ENCODE data around the gene AKT2. TPM values are rescaled to one million over a fixed set of nuclear protein-coding genes. Genes with fewer than 3 reads are reported as not detected.

Gene AKT2
- total and polyA plus RNA-seq, 7 donors = 28.0 to 107 (median 74.4) TPM

DNA sequence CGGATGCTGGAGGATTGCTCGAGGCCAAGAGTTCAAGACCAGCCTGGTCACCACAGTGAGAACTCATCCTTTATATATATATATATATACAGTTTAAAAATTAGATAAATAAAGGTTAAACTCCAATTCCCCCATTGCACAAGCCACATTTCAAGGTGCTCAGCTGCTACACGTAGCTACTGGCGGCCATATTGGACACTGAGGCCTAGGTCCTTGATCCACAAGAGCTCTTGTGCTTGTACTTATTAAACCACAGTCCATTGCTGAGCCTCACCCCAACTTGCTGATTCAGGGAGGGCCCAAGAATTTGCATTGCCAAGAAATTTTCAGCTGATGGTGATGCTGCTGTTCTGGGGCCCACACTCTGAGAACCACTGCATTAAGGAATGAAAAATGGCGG lies 76.5 kb downstream of the AKT2 start:
- intact Hi-C loops (cut with DNase I) = no loop called here
- TF ChIP-seq POLR2AphosphoS5 (IDR thresholded peaks at IDR 0.05) = no peak
- no peak for TF ChIP-seq EP300 (IDR thresholded peaks at IDR 0.05)
- TF ChIP-seq POLR2A (IDR thresholded peaks at IDR 0.05) = no peak
- TF ChIP-seq, protein P1, sequence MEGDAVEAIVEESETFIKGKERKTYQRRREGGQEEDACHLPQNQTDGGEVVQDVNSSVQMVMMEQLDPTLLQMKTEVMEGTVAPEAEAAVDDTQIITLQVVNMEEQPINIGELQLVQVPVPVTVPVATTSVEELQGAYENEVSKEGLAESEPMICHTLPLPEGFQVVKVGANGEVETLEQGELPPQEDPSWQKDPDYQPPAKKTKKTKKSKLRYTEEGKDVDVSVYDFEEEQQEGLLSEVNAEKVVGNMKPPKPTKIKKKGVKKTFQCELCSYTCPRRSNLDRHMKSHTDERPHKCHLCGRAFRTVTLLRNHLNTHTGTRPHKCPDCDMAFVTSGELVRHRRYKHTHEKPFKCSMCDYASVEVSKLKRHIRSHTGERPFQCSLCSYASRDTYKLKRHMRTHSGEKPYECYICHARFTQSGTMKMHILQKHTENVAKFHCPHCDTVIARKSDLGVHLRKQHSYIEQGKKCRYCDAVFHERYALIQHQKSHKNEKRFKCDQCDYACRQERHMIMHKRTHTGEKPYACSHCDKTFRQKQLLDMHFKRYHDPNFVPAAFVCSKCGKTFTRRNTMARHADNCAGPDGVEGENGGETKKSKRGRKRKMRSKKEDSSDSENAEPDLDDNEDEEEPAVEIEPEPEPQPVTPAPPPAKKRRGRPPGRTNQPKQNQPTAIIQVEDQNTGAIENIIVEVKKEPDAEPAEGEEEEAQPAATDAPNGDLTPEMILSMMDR (IDR thresholded peaks at IDR 0.05) = no peak
- H3K36me3 ChIP-seq = peaks cover 19 to 73% (median 25%) of the 10 kb centered on the region in 4 donors
- H3K27ac ChIP-seq = no peak overlapping the region
- H3K27me3 ChIP-seq = no peaks in the 10 kb centered on the region
- H3K4me1 ChIP-seq = no peaks in the 10 kb centered on the region
- DNase-seq = no peak
- H3K4me3 ChIP-seq = no peak overlapping the region
- H3K9me3 ChIP-seq = no peaks in the 10 kb centered on the region
- 97% methylated on average over 5 of the region's 5 CpGs for WGBS, 2 donors

DNA sequence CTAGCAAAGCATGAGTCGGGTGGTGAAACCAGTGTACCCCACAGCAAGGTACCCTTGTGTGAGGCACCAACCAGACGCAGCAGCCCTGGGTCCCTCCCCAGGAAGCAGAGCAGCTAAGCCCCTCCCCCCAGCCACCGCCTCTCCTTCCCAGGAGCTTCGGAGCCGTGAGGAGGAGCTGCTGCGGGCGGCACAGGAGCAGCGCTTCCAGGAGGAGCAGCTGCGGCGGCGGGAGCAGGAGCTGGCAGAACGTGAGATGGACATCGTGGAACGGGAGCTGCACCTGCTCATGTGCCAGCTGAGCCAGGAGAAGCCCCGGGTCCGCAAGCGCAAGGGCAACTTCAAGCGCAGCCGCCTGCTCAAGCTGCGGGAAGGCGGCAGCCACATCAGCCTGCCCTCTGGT lies 79.4 kb downstream of the AKT2 start:
- intact Hi-C loops (cut with DNase I) = no loop called here
- Histone ChIP-seq H3K27me3 (no peaks in the 10 kb centered on the region), H3K4me3 (no peak overlapping the region), H3K27ac (no peak overlapping the region), H3K9me3 (no peaks in the 10 kb centered on the region), H3K4me1 (no peaks in the 10 kb centered on the region), H3K36me3 (peaks cover 19 to 80% (median 28%) of the 10 kb centered on the region in 4 donors)
- DNase-seq = no peak
- TF ChIP-seq POLR2A (IDR thresholded peaks at IDR 0.05) = no peak
- no peak for TF ChIP-seq EP300 (IDR thresholded peaks at IDR 0.05)
- TF ChIP-seq, protein P1 (IDR thresholded peaks at IDR 0.05) = no peak
- 97 to 98% methylated on average over 21 of the region's 21 CpGs for WGBS, 2 donors

DNA sequence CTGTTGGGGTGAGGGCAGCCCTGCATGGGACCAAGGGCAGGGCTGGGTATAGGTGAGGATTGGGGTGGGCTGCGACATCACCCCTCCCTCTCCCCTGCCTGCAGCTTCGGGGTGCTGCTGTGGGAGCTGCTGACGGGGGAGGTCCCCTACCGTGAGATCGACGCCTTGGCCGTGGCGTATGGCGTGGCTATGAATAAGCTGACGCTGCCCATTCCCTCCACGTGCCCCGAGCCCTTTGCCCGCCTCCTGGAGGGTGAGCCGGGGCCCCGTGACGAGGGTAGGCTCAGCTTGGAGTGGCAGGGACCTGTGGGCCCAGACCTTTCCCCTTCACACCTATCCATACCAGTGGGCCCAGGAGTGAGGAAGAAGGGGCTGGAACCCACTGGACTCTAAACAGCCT lies 80.8 kb downstream of the AKT2 start:
- no peak for TF ChIP-seq POLR2AphosphoS5 (IDR thresholded peaks at IDR 0.05)
- no peak for TF ChIP-seq POLR2A (IDR thresholded peaks at IDR 0.05)
- no peak for TF ChIP-seq EP300 (IDR thresholded peaks at IDR 0.05)
- TF ChIP-seq, protein P1 (IDR thresholded peaks at IDR 0.05) = no peak
- Histone ChIP-seq H3K27ac (no peak overlapping the region), H3K36me3 (peaks cover 10 to 70% (median 25%) of the 10 kb centered on the region in 4 donors), H3K9me3 (no peaks in the 10 kb centered on the region), H3K4me3 (no peak overlapping the region), H3K27me3 (no peaks in the 10 kb centered on the region), H3K4me1 (no peaks in the 10 kb centered on the region)
- intact Hi-C loops (cut with DNase I) = no loop called here
- WGBS, 2 donors = 96 to 98% methylated on average over 16 of the region's 16 CpGs
- no peak for DNase-seq

DNA sequence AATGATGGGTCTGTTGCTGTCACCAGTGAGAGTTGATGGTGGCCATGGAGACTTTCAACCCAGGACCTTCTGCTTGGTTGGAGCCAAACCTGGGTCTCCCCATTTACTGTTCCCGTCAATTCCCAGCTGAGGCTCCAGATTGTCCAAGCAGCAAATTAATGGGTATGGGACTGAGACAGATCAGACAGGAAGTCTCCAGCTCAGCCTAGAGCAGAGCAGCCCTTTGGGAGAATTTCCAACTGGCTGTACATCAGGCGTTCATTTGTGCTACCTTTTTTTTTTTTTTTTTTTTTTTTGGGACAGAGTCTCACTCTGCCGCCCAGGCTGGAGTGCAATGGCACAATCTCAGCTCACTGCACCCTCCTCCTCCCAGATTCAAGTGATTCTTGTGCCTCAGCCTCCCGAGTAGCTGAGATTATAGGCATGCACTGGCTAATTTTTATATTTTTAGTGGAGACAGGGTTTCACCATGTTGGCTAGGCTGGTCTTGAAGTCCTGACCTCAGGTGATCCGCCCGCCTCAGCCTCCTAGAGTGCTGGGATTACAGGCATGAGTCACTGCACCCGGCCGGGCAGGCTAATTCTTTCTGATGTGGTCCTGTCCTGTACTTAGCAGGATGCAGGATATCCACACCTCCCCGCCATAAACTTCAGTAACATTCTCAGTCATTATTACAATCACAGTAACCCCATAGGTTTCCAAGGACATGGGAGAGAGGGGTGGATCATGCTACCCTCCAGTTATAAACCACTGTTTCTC lies 84.6 kb downstream of the AKT2 start:
- TF ChIP-seq EP300 (IDR thresholded peaks at IDR 0.05) (no peak), POLR2A (IDR thresholded peaks at IDR 0.05) (no peak), POLR2AphosphoS5 (IDR thresholded peaks at IDR 0.05) (no peak)
- TF ChIP-seq, protein P1 (IDR thresholded peaks at IDR 0.05) = no peak
- Histone ChIP-seq H3K4me3 (no peak overlapping the region), H3K36me3 (peaks cover 5 to 62% (median 18%) of the 10 kb centered on the region in 4 donors), H3K9me3 (no peaks in the 10 kb centered on the region), H3K27me3 (no peaks in the 10 kb centered on the region), H3K27ac (no peak overlapping the region), H3K4me1 (no peaks in the 10 kb centered on the region)
- intact Hi-C loops (cut with DNase I) = no loop called here
- WGBS, 2 donors = 81 to 83% methylated on average over 9 of the region's 9 CpGs
- DNase-seq = no peak
